Measurements from ENCODE around the gene TTC34.
"Not testable (repeated sequence)": the region's sequence is repeated elsewhere in the genome, so short reads cannot be mapped to it uniquely, and the experiment has no call there.

TTC34 gene

DNA sequence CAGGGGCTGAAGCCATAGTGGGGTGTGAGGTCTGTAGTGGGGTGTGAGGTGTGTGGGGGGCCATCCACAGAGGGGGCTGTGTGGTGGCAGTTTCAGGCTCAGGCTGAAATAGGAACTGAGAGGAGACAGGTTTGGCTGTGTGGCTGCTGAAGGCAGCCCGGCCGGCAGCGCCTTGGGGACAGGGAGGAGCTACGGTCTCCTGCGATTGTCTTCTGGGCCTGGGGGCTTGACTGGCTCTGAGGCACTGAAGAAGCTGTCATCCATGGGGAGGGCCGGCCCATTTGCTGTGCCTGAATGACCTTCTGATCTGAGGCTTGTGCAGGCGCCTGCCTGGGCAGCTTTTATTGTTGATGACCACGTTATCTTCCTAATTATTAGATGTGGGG, 10.0 kb upstream of the TTC34 start:
- no peak for DNase-seq (ENCODE audit: low read depth)

DNA sequence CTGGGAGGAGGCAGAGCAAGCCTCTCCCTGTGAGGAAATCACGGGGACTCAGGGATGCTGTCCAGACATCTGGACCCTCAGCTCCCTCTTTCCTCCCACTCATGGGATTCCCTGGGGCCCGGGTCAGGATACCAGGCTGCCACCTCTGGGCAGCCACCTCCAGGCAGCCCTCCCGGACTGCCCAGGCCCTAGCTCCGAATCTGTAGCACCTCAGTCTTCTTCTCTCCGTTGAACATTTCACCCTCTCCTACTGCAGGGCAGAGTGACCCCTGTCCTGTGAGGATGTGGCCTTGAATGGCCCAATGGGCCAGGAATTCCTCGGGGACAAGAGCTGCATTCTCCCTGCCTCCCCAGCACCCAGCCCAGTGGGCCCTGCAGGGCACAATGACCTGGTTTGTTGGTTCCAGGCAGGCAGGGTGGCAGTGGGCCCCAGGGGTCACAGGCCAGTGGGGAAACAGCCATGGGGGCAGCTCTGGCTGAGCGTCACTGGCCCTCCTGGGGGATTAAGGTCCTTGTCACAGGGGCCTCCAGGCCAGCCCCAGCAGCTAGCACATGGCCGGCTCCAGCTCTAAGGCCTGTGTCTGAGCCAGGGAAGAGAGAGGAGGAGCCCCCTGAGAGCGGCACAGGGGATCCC, 9.5 kb upstream of the TTC34 start:
- no peak for DNase-seq (ENCODE audit: low read depth)

GRCh38 chr1:2810281-2810680, 8.8 kb upstream of the TTC34 start:
- DNase-seq (ENCODE audit: low read depth): no peak

DNA sequence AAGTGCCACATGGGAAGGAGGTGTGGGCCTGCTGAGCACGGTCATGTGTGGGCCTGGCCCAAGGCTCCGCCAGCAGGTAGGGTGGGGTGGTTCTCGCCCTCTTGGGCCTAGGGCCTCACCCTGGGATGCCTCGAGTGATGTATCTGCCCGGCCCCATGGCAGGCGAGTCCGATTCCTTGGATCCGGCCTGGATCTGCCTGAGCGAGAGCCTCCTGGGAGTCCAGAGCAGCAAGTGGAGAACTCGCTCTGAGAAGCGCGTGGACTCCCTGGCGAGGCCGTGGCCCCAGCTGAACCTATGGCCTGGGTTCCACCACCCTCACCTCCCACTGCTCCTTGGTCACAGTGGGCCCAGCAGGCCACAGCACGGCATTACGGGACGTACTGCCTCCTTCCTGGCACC, 8.2 kb upstream of the TTC34 start:
- no peak for DNase-seq (ENCODE audit: low read depth)

GRCh38 chr1:2808831-2809605, 7.5 kb upstream of the TTC34 start:
- no peak for DNase-seq (ENCODE audit: low read depth)

DNA sequence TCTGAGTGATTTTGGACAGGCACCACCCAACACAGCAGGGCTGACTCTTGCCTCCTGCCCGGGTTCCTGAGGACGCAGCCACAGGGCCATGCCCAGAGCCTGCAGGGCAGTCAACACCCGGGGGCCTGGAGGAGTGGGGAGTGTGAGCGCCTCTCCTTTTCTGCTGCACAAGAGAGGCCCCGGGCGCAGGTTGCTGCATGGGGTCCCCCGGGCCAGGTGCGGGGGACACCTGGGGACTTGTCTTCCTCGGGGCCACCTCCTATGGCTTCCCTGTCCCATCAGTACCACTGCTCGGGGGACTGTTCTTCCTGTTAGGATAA, 6.9 kb upstream of the TTC34 start:
- no peak for DNase-seq (ENCODE audit: low read depth)

DNA sequence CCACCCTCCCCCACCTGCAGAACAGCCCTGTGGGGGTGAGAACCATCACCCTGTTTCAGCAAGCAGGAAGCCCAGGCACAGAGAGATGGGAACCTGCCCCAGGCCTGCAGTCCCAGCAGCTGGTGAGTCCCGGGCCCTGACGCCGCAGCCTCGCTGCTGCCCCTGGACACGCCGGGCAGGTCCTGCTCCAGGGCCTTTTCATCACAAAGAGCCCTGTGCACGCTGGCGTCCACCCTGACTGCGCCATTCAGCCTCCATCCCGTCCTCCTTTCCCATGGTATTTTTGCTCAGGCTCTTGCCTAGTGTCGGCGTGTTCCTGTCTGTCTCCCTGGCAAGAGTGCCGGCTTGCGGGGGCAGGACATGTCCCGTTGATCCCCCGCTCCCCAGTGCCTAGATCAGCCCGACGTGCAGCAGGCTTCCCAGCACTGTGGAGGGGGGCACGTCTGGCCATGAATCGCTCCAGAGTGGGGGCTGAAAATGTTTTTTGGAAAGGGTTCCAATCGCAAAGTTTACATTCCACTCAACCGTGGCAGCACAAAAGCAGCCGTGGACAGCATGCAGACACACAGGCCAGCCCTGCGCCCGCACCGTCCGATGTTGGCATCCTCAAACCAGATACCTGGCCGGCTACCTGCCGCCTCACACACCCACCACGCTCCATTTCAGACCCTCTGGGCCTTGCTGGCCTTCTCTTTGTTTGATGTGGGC, 6.3 kb upstream of the TTC34 start:
- DNase-seq (ENCODE audit: low read depth): no peak

GRCh38 chr1:2807036-2807435, 5.5 kb upstream of the TTC34 start:
- no peak for DNase-seq (ENCODE audit: low read depth)

GRCh38 chr1:2806591-2806990, 5.1 kb upstream of the TTC34 start:
- DNase-seq (ENCODE audit: low read depth): no peak

DNA sequence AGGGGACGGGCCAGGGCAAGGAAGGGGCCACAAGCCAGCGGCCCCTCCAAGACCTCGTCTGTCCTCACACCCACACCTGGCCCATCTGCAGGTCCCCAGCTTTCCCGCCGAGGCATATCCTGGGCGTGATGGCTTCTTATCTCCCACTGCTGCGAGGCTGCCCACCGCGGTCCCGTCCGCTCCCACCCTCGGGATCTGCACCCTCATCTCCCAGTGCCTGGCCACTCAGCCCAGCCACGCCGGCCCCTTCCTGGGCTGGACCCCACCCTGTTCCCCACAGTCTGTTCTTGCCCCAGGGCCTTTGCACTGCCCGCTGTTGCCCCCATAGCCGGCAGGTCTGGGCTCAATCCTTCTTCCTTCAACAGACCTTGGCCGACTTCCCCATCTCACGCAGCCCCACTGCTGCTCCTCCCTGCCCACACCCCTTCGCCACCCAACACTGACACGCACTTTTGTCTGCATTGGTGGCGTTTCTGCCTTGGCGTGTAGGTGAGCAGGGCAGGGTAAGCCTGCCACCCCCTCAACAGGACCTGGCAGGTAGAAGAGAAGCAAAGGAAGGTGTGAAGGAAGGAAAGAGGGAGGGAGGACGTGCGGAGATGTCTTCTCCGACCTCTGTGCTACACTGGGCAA, 4.4 kb upstream of the TTC34 start:
- DNase-seq (ENCODE audit: low read depth): no peak

GRCh38 chr1:2804628-2805351, 3.3 kb upstream of the TTC34 start:
- no peak for DNase-seq (ENCODE audit: low read depth)

- DNase-seq (ENCODE audit: low read depth): no peak
Observed at GRCh38 chr1:2803931-2804627, 2.6 kb upstream of the TTC34 start.

GRCh38 chr1:2803086-2803930, 1.8 kb upstream of the TTC34 start:
- DNase-seq (ENCODE audit: low read depth): no peak

DNA sequence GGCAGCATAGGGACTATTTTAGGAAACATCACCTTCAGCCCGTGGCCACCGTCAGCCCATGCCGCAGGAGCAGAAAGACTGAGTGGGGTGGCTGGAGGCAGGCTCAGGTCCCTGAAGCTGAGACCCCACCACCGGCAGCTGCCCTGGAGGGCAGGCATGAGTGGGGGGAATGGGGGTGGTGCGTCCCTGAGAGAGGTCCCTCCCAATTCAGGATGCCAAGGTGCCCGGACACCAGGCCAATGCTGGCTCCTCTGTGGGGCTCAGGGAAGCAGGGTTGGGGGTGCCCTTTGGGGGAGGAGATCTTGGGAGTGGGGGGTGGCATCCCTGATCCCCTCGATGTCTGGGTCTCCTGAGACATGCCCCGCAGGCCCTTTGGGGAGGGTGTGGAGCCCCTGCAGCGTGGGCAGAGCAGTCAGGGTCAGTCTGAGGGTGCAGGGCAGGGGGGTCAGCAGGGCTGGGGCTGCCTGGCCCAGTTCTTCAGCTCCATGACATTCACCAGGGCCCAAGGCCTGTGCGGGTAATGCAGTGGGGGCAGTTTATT, 998 bp upstream of the TTC34 start:
- DNase-seq (ENCODE audit: low read depth): no peak

DNA sequence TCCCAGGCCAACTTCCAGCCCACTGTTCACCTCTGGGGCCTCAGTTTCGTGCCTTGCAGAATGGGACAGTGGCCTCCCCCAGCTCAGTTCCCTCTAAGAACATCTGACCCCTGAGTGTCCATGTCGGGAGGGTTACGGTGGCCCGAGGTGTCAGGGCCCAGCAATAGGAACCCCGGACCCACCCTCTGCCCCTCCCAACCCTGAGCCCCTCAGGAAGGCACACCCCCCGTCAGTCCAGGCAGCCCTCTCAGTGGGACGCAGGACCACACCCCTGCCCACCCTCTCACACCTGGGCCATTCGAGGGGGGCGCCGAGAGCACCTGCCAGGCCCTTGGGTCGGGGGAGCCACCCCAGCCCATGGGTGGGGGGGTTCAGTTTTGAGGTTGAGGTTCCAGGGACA, 447 bp downstream of the TTC34 start:
- DNase-seq (ENCODE audit: low read depth): no peak

- no peak for DNase-seq (ENCODE audit: low read depth)
Observed at GRCh38 chr1:2800664-2801045, 838 bp downstream of the TTC34 start.

DNA sequence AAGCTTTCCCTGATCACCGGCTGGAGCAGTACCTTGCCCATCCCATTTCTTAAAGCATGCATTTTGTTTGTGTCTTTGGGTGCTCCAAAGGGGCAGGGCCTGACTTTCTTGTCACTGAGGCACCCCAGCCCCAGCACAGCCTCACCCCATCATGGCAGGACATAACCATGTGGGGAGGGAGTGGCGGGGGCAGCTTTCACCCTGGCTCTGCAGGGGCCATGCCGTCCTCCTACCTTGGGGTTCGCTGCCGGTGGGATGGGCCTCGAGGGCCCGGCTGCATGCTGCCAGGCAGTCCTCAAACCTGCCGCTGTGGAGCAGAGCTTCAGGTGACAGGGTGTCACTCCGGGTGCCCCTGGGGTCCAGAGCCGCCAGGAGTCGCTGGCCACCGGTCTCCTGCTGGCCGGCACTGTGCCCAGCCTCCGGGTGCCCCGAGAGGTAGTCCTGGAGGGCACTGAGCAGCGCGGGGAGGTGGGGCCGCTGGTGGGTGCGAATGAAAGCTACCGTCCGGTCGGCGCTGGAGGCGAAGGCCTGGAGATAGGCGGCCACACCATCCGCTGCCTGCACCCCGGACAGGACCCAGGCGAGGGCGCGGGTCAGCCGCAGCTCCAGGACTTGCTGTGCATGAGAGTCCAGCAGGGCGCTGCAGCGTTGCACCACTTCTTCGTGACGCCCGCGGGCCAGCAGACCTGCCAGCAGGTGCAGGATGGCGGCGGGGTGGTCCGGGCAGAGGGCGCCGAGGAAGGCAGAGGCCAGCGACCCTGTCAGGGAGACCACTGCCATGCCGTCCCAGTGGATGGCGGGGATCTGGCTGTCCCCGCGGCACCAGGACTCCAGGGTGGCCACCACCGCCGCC, 1.5 kb downstream of the TTC34 start:
- no peak for DNase-seq (ENCODE audit: low read depth)

- not testable (repeated sequence) for DNase-seq (ENCODE audit: low read depth)
Observed at GRCh38 chr1:2798958-2799357, 2.5 kb downstream of the TTC34 start.

DNA sequence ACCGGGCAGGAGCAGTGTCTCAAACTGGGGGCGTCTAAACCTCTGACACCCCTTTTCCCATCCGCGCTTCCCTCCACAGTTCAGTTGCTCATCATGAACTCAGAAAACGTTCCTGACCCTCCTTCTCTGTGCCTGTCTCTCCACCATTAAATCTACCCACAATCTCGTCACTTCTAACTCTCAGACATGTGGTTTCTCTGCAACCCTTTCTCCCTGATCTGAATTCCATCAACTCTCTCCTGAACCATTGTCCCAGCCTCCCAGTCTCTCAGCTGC, 3.8 kb downstream of the TTC34 start:
- DNase-seq (ENCODE audit: low read depth): no peak

Measured in fibroblast of the conjunctiva (primary cell).